Stimulated activated naive CD8-positive, alpha-beta T cell treated with anti-CD3 and anti-CD28 coated beads, Interleukin-15, amount 100 ng/mL, for 72 hours (primary cell): ENCODE results near the gene SFXN1.
"Not testable (repeated sequence)": the region's sequence is repeated elsewhere in the genome, so short reads cannot be mapped to it uniquely, and the experiment has no call there.

Experiments used
- ATAC-seq: fragments of 150-1000 bp; cut with Tn5 transposase; 2 replicates; pipeline ENCODE4 v1.10.0; 2021; ENCODE audit warnings: mild to moderate bottlenecking, moderate library complexity
- DNase-seq, 2 donors: peaks; one replicate each; pipeline ENCODE4 v3.0.0; 2021 to 2022
- H3K27ac Mint-ChIP-seq, 2 donors: one replicate each; pipeline ENCODE4 v1.8.0; 2022; ENCODE audit warnings: mild to moderate bottlenecking in 2 of 2, mixed read lengths in 2 of 2, moderate library complexity in 2 of 2
- H3K27me3 Mint-ChIP-seq: one replicate; pipeline ENCODE4 v1.8.0; 2022; ENCODE audit warnings: mixed read lengths
- H3K4me1 Mint-ChIP-seq: one replicate; pipeline ENCODE4 v1.8.0; 2022; ENCODE audit warnings: mild to moderate bottlenecking, mixed read lengths
- H3K4me3 Mint-ChIP-seq, 2 donors: one replicate each; pipeline ENCODE4 v1.8.0; 2022; ENCODE audit warnings: mild to moderate bottlenecking in 2 of 2, mixed read lengths in 2 of 2, moderate library complexity in 1 of 2
- H3K9me3 Mint-ChIP-seq, 2 donors: one replicate each; pipeline ENCODE4 v1.8.0; 2022; ENCODE audit warnings: mixed read lengths in 2 of 2

The SFXN1 gene

DNA sequence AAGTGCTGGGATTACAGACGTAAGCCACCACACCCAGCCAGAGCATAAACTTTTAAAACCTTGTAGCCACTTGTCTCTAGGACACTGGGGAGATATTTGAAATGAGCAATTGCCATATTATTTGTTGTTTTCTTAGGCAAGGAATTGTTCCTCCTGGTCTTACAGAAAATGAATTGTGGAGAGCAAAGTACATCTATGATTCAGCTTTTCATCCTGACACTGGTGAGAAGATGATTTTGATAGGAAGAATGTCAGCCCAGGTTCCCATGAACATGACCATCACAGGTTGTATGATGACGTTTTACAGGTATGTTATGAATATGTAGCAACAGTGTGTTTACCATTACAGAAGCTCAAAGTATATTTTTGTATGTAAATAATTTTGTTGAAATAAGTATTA, 30.5 kb downstream of the SFXN1 start:
- DNase-seq (no peak), ATAC-seq (no peak)
- H3K4me1 Mint-ChIP-seq = peaks cover 71% of the 10 kb centered on the region
- H3K4me3 Mint-ChIP-seq = no peak overlapping the region
- no peaks in the 10 kb centered on the region for H3K9me3 Mint-ChIP-seq
- no peak overlapping the region for H3K27ac Mint-ChIP-seq
- H3K27me3 Mint-ChIP-seq = no peaks in the 10 kb centered on the region

- no peak for ATAC-seq
- peak overlapping the region; percentile 85 to 88 for H3K27ac Mint-ChIP-seq
- H3K4me1 Mint-ChIP-seq = peaks cover 80% of the 10 kb centered on the region
- no peak for DNase-seq
- H3K27me3 Mint-ChIP-seq = no peaks in the 10 kb centered on the region
- H3K4me3 Mint-ChIP-seq = no peak overlapping the region
- H3K9me3 Mint-ChIP-seq = peaks cover 2 to 4% of the 10 kb centered on the region in 2 donors
Measured at GRCh38 chr5:175513297-175513696, 34.9 kb downstream of the SFXN1 start.

- Mint-ChIP-seq H3K4me3 (no peak overlapping the region), H3K27ac (peak overlapping the region; percentile 85 to 88)
Measured at GRCh38 chr5:175513726-175514125, 35.4 kb downstream of the SFXN1 start.

DNA sequence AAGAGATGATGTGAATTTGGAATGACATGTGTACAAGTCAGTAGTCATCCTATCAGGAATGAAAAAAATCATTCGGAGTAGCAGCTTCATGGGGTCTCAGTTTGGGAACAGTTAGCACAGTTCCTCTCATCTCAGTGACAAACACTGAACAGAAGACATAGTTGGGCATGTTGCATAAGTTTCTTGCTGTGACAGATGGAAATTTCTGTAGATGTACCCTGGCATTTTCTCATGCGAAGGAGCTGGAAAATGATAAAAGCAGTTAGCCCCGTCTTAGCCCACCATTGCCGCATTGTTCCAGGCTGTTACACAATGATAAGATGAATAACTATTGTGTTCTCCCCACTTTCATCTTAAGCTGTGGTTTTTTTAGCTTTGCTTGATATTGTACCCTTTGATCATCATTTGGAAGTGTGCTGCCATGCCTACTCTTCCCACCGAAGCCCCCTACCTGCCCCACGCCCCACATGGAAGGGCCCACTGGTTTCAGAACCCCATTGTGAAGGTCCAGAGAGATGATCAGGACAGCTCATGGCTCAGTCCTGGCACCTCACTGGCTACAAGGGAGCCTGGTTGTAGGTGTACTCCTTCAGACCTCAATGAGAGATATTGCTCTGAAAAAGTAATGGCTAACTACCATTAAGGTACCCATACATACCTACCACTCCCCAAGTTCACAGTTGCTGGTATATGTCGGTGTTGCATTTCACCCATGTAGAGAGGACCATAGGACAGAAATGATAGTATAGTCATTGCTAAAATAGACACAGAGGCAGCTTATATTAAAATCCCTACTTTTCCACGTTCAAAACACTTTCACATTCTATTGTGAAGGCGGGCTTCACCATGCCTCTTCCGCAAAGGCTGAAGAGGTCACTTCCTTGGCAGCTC, 38.8 kb downstream of the SFXN1 start:
- ATAC-seq = no peak
- Mint-ChIP-seq H3K27ac (peak overlapping the region; percentile 99), H3K4me1 (peaks cover 93% of the 10 kb centered on the region), H3K9me3 (peaks cover 10 to 16% of the 10 kb centered on the region in 2 donors), H3K27me3 (no peaks in the 10 kb centered on the region), H3K4me3 (peak overlapping the region; percentile 79 to 83)
- no peak for DNase-seq

More at GRCh38 chr5:175513726-175514125, 35.4 kb downstream of the SFXN1 start:
- Mint-ChIP-seq H3K27me3 (no peaks in the 10 kb centered on the region), H3K4me1 (peaks cover 84% of the 10 kb centered on the region), H3K9me3 (peaks cover 4 to 8% of the 10 kb centered on the region in 2 donors)
- ATAC-seq = no peak
- no peak for DNase-seq

GRCh38 chr5:175517824-175518450, 39.6 kb downstream of the SFXN1 start:
- H3K4me3 Mint-ChIP-seq = peak overlapping the region; percentile 79 to 83
- peak; percentile 75 to 89 for DNase-seq
- no peaks in the 10 kb centered on the region for H3K27me3 Mint-ChIP-seq
- peak; percentile 71 for ATAC-seq
- peak overlapping the region; percentile 99 for H3K27ac Mint-ChIP-seq
- H3K4me1 Mint-ChIP-seq = peaks cover 89% of the 10 kb centered on the region
- peaks cover 10 to 16% of the 10 kb centered on the region in 2 donors for H3K9me3 Mint-ChIP-seq

DNA sequence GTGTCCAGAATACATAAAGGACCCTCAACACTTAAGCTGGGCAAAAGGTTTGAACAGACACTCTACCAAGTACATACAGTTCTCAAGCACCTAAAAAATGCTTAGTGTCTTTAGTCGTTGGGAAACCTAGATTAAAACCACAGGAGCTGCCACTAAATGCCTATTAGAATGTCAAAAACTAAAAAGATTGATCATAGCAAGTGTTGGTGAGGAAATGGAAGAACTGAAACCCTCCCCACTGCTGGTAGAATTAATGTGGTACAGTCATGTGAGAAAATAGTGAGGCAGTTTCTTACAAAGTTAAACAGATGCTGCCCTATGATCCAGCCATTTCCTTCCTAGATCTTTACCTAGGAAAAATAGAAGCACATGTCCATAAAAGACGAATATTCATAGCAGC, 40.6 kb downstream of the SFXN1 start:
- peak overlapping the region; percentile 44 to 89 for H3K27ac Mint-ChIP-seq
- no peak for DNase-seq
- peaks cover 10 to 16% of the 10 kb centered on the region in 2 donors for H3K9me3 Mint-ChIP-seq
- peak overlapping the region in 1 of 2 donors; percentile 79 for H3K4me3 Mint-ChIP-seq
- H3K27me3 Mint-ChIP-seq = no peaks in the 10 kb centered on the region
- peaks cover 83% of the 10 kb centered on the region for H3K4me1 Mint-ChIP-seq
- no peak for ATAC-seq

DNA sequence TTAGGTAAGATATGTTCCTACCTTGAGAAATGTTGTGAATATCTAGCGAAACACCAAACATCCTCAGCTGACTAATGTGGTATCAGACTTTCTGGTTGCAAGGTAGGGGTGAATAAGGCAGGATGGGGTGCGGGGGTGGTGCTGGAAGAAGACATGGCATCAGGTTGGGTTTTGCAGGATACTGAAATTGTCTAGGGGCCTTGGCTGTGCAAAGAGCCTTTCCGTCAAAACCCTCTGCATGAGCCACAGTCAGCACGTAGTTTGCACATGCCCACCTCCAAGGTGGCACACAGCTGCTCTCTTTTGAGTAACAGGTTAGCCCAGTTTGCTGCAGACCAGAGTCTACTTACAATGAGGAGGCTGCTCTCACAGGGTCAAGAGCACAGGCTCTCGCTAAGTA, 42.0 kb downstream of the SFXN1 start:
- ATAC-seq (peak; percentile 3), DNase-seq (peak in 1 of 2 donors; percentile 62)
- peaks cover 82% of the 10 kb centered on the region for H3K4me1 Mint-ChIP-seq
- H3K4me3 Mint-ChIP-seq = peak overlapping the region; percentile 89 to 92
- H3K27ac Mint-ChIP-seq = peak overlapping the region; percentile 98
- H3K9me3 Mint-ChIP-seq = peaks cover 10 to 16% of the 10 kb centered on the region in 2 donors
- H3K27me3 Mint-ChIP-seq = no peaks in the 10 kb centered on the region

DNA sequence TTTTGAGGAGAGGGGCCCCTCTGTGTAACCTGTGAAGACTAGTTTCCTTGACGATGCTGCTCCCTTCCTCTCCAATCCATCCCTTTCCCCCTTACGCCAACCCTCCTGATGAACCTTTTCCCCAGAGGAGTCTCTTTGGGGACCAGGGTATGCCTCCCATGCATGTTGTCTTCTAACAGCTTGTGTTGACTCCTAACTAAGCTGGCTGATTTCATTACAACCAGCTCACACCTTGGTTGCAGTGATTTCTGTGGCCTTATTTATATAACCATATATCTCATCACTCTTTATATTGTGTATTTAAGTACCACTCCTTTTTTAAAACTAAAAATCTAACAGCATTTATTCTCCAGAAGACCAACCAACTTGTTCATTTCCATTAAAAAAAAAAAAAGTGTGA, 42.5 kb downstream of the SFXN1 start:
- Mint-ChIP-seq H3K27me3 (no peaks in the 10 kb centered on the region), H3K9me3 (peaks cover 10 to 16% of the 10 kb centered on the region in 2 donors), H3K4me1 (peaks cover 76% of the 10 kb centered on the region), H3K27ac (peak overlapping the region; percentile 98), H3K4me3 (peak overlapping the region; percentile 89 to 92)
- DNase-seq = no peak
- peak; percentile 40 for ATAC-seq

DNA sequence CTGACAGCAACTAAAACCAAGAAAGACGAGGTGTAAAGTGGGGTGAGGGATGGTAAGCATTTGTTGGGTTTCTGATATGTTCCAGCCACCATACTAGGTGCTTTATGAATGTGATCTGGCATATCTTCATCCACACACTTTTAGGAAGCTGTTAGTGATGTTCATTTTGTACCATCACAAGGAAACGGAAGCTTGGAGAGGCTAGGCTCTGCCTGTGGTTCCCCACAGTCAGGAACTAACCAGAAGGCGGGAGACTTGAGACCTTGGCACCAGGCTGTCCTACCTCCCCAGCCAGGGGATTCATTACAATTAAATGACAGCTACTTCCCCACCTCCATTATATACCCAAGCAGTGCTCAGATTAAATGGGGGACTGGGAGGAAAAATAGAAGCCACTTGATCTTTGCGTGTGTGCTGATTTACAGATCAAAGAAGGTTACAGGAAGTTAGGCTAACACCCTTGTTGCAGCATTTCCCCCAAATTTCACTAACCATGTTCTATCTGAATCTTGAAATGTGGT, 43.0 kb downstream of the SFXN1 start:
- Mint-ChIP-seq H3K4me3 (peak overlapping the region; percentile 89 to 92), H3K9me3 (peaks cover 10 to 16% of the 10 kb centered on the region in 2 donors), H3K4me1 (peaks cover 74% of the 10 kb centered on the region), H3K27me3 (no peaks in the 10 kb centered on the region), H3K27ac (peak overlapping the region; percentile 98)
- ATAC-seq (peak; percentile 81), DNase-seq (peak; percentile 44 to 67)

DNA sequence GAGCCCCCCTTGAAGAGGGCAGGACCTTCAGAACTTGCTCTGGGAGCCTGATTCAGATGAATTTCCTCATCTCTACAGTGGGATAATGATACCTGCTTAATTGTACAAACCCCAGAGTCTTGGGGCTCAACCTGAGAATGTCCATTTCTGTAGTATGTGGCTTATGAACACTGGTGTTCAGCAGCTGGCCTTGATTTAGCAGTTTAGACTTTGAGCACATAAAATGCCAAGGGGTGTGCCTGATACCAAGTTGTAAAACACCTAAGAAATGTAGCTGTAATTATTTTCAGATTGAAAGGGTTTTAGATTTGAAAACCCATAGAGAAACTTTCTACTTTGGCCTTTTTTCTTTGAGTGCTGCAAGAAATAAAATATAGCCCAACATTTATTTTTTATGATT, 44.9 kb downstream of the SFXN1 start:
- Mint-ChIP-seq H3K9me3 (peaks cover 8 to 13% of the 10 kb centered on the region in 2 donors), H3K27me3 (no peaks in the 10 kb centered on the region), H3K27ac (peak overlapping the region; percentile 97 to 98), H3K4me1 (peaks cover 64% of the 10 kb centered on the region), H3K4me3 (peak overlapping the region; percentile 89 to 92)
- DNase-seq = no peak
- no peak for ATAC-seq

DNA sequence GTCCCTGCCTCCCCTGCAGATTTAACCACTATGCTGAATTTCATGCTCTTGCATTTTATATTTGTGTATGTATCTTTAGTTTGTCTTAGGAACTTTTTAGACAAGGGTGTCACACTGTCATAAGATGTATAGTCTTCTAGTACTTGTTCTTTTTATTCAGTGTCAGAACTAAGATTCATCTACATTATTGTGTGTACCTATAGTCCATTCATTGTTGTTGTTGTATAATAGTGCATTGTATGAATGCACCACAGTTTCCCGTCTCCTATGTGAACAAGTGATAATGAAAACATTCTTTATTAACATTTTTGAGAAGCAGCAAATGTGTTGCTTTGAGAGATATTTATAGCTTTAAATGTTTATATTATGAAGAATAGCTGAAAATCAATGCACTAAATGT, 45.9 kb downstream of the SFXN1 start:
- H3K27me3 Mint-ChIP-seq = no peaks in the 10 kb centered on the region
- peak overlapping the region; percentile 93 to 96 for H3K27ac Mint-ChIP-seq
- H3K4me3 Mint-ChIP-seq = peak overlapping the region; percentile 82 to 85
- ATAC-seq (no peak), DNase-seq (no peak)
- peaks cover 64% of the 10 kb centered on the region for H3K4me1 Mint-ChIP-seq
- H3K9me3 Mint-ChIP-seq = peaks cover 4% of the 10 kb centered on the region in 2 donors

- no peaks in the 10 kb centered on the region for H3K9me3 Mint-ChIP-seq
- H3K27me3 Mint-ChIP-seq = no peaks in the 10 kb centered on the region
- peak overlapping the region; percentile 72 to 87 for H3K27ac Mint-ChIP-seq
- H3K4me3 Mint-ChIP-seq = peak overlapping the region; percentile 73 to 80
- ATAC-seq (no peak), DNase-seq (no peak)
- peaks cover 61% of the 10 kb centered on the region for H3K4me1 Mint-ChIP-seq
Measured at GRCh38 chr5:175526691-175527090, 48.3 kb downstream of the SFXN1 start.

DNA sequence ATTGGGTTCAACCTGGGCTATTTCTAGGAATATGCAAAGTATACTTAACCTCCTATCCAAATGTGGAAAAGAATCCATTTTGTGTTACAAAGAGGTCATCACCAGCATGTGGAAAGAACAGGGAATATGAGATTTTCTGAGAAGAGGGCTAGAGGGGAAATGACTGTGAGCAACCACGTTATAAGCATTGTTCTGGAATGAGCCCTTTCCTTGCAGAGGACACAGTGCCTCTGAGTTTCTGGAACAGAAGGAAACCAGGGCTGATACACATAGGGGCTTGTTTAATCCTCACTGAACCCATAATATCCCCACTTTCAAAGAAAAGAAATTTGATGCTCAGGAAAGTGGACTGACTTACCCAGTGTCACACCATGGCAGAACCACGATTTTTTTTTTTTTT, 53.0 kb downstream of the SFXN1 start:
- DNase-seq (no peak), ATAC-seq (no peak)
- H3K4me1 Mint-ChIP-seq = peaks cover 75% of the 10 kb centered on the region
- H3K4me3 Mint-ChIP-seq = no peak overlapping the region
- H3K27ac Mint-ChIP-seq = no peak overlapping the region
- no peaks in the 10 kb centered on the region for H3K27me3 Mint-ChIP-seq
- no peaks in the 10 kb centered on the region for H3K9me3 Mint-ChIP-seq

- peaks cover 74% of the 10 kb centered on the region for H3K4me1 Mint-ChIP-seq
- DNase-seq (peak; percentile 86 to 87), ATAC-seq (peak; percentile 93)
- H3K9me3 Mint-ChIP-seq = no peaks in the 10 kb centered on the region
- H3K4me3 Mint-ChIP-seq = peak overlapping the region; percentile 65 to 81
- no peaks in the 10 kb centered on the region for H3K27me3 Mint-ChIP-seq
- H3K27ac Mint-ChIP-seq = peak overlapping the region; percentile 15 to 91
Measured at GRCh38 chr5:175534070-175534932, 55.9 kb downstream of the SFXN1 start.

- H3K27me3 Mint-ChIP-seq, H3K9me3 Mint-ChIP-seq, H3K4me3 Mint-ChIP-seq, ATAC-seq, DNase-seq, H3K27ac Mint-ChIP-seq: not testable (repeated sequence)
- H3K4me1 Mint-ChIP-seq = peaks cover 68% of the 10 kb centered on the region
Measured at GRCh38 chr5:175535331-175535730, 57.0 kb downstream of the SFXN1 start.
